NOMO-1 treated with DMSO at 0.1 percent for 48 hours (cell line): ENCODE measurements around the gene C2orf72.
"Not testable (repeated sequence)": the region's sequence is repeated elsewhere in the genome, so short reads cannot be mapped to it uniquely, and the experiment has no call there.

ENCODE experiments used
- DNase-seq: peaks from one replicate; lab custom pipeline; 2025; ENCODE audit not compliant: unreplicated experiment; lab: John Stamatoyannopoulos, UW

The C2orf72 gene

DNA sequence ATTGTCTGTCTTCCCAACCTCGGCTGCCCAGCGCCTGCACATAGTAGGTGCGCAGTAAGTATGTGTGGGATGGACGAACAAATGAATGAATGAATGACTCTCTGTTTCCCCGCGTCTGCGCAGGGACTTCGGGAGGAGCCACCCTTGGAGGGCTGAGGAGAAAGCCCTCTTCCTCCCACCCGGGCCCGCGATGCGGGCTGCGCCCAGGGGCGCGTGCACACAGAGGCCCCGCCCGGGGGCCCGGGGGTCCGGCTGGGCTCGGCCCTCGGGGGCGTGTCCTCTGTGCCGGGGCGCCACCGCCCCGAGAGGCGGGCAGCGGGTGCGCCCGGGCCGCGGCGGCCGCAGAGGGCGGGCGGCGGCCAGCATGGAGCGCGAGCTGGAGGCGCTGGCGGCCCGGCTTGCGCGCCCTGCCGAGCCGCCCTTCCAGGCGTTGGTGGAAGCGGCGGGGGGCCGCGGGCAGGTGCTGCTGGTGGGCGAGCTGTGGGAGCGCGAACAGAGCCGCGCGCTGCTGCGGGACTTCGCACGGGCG, at the start of gene C2orf72:
C2orf72 (plus strand) TSS at position 322 of the 529 bp plus-strand sequence; CDS start at position 365, 43 bp downstream.
- DNase-seq, result no peak

- no peak for DNase-seq
These were observed 47.6 kb upstream of the C2orf72 start for GRCh38 chr2:230989731-230990130.

GRCh38 chr2:230990131-230990898, 47.0 kb upstream of the C2orf72 start:
- no peak for DNase-seq

DNA sequence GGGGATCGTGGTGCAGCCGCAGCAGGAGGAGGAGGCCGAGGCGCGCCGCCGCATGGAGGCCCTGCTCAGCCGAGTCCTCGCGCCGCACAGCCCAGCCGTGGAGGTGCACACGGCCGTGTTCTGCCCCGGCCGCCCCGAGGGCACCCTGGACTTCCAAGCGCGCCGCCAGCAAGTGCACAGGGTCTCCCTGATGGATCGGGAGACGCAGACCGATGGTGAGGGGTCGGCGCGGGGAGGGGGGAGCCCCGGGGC, 46.5 kb upstream of the C2orf72 start:
- no peak for DNase-seq

DNA sequence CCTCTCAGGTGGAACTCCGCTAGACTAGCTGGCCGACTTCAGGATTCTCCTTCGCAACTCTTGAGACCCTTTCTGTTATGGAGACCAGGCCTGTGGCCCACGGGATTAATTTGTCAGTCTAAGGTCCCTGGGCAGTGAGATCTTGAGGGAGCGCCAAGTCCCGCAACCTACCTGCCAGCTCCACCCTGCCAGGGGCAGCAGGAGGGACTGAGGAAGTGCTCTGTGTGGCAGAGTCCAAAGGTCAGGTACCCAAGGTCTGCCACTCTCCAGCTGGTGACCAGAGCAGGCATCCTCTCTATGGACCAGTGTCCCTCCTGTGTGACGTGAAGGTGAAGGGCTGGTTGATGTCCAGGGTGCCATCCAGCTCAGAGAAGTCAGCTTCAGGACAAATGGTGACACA, 45.7 kb upstream of the C2orf72 start:
- DNase-seq, result no peak

- no peak for DNase-seq
These were observed 41.5 kb upstream of the C2orf72 start, which contains the start of gene SPATA3 for GRCh38 chr2:230995821-230996220. SPATA3 (plus strand) TSS chr2:230996121; CDS start chr2:230996234, 113 bp downstream.

GRCh38 chr2:230996661-230997060, 40.7 kb upstream of the C2orf72 start:
- DNase-seq, result no peak

GRCh38 chr2:230998882-230999281, 38.4 kb upstream of the C2orf72 start:
- DNase-seq, result no peak

- no peak for DNase-seq
These were observed 37.8 kb upstream of the C2orf72 start for GRCh38 chr2:230999477-230999876.

- no peak for DNase-seq
These were observed 37.0 kb upstream of the C2orf72 start for GRCh38 chr2:231000211-231000904.

GRCh38 chr2:231001036-231001435, 36.3 kb upstream of the C2orf72 start:
- DNase-seq, result no peak

GRCh38 chr2:231001921-231002320, 35.4 kb upstream of the C2orf72 start:
- DNase-seq, result no peak

GRCh38 chr2:231002641-231003040, 34.7 kb upstream of the C2orf72 start:
- no peak for DNase-seq

GRCh38 chr2:231003186-231003585, 34.1 kb upstream of the C2orf72 start:
- no peak for DNase-seq

- not testable (repeated sequence) for DNase-seq
These were observed 32.4 kb upstream of the C2orf72 start for GRCh38 chr2:231004930-231005329.

GRCh38 chr2:231007286-231008098, 29.8 kb upstream of the C2orf72 start:
- no peak for DNase-seq

- no peak for DNase-seq
These were observed 29.2 kb upstream of the C2orf72 start for GRCh38 chr2:231008131-231008530.

DNA sequence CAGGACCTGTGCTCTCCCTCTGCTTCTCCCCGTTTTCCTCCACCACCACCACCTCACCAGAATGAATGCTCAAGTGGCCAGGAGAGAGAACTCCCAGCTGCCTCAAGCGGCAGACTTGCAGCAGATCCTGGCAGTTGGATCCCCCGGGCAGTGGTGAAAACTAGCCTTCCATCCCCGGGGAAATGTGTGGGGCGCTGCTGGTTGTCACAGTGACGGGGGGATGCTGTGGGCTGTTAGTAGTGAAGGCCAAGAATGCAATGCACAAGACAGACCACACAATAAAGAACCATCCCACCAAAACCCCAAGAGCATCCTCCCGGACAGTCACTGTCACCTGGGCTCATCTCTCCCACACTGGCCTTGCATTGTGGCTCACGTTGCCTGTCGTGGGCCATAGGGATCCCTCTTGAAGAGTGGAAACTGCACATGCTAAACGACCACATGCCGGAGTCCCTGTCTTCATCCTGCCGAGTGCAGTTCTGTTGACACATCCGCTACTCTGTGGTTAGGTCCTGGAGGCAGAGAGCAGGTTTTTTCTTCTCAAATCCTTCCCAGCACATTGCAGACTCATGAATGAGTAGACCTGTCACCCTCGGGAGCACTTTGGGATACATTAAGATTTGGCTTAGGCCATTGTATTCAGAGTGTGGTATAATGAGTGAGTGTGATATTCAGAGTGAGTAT, 27.9 kb upstream of the C2orf72 start:
- DNase-seq, result no peak

DNA sequence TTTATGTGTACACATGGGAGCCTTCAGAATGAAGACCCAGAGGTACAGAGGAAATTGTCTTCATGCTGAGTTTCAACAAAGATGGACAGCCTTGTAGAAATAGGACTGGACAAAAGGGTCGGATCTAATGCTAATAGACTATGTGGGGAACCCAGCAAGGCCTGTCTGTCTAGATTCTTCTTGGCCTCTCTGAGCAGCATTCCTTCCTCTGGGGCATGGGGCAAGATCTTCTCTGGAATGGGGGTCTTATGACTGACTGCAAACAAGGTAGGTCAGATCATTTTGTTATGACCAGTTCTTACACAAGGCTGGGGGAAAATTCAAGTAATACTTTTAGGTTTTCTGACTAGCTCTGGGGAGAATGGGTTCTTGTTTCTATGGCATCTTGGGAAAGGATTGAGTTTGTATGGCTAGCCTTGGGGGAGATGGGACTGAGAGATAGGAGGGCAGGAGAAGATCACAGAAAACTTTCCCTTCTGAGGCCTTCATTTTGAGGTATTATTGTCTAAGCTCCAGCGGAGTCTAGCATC, 27.1 kb upstream of the C2orf72 start:
- DNase-seq, result no peak

DNA sequence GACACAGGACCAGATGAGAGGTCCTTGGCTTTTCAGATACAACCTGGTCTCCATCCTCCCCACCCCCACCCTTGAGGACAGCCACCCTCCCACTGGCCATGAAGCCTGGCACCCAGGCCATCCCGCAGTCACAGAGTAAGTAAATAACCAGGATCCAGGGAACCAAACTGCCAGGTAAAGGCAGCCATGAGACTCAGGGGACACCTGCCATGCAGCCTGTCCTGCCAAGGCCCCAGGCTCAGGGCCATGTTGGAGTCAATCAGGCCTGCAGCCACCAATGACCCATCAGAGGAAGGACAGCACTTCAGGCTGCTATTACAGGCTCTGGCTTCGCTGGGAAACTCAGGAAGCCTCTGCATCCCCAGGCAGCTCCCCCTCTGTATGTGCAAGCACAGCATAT, 25.8 kb upstream of the C2orf72 start:
- no peak for DNase-seq

DNA sequence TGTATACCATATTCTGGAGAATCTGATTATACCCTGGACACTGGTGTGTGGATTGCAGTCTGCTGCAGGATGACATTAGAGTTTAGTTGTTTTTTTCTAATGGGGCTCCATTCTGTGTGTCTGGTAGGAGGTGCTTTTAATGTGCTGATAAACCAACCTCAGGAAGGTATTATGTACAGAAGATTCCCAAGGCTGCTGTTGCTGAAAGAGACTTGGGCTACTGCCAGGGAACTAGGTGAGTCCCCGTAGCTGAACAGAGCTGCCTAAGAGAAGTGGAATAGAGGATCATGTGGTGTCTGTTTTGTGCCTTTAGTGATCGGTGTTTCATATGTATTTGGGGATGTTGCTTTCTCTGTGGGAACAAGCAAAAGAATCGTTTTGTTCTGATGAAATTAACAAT, 24.9 kb upstream of the C2orf72 start:
- DNase-seq, result no peak
